HCT116 (cell line): Measurements from ENCODE around the gene ABCC1. TPM values are rescaled to one million over a fixed set of nuclear protein-coding genes. Genes with fewer than 3 reads are reported as not detected.

ENCODE experiments used
- ATAC-seq: fragments of 200-7000 bp; cut with Tn5 transposase; 2 replicates; pipeline ENCODE4 v1.9.1; 2020; ENCODE audit warnings: mild to moderate bottlenecking, moderate library complexity
- BruUV-seq: library from RNA; stranded (reverse); fragments of 400-500 nt; replicated peaks from 2 replicates; lab custom pipeline; 2021; lab: Mats Ljungman, UMichigan
- CTCF ChIA-PET: fragments of 300-600 bp; sonication (Branson Sonifier 250); formaldehyde crosslinking; loops from one replicate; lab custom pipeline; 2021; ENCODE audit warnings: antibody characterized with exemption; lab: Charles Lee
- POLR2A ChIA-PET: fragments of 300-600, 350-600 bp; sonication (Branson Sonifier 250); formaldehyde crosslinking; loops from one replicate; lab custom pipeline; 2021; ENCODE audit warnings: antibody characterized with exemption; lab: Charles Lee
- RAD21 ChIA-PET, 2 experiments: fragments of 300-600 bp; sonication (Branson Sonifier 250); formaldehyde crosslinking; loops; one replicate each; lab custom pipeline; 2023; ENCODE audit warnings: low total read pairs in 2 of 2; ENCODE audit not compliant: uncharacterized antibody in 2 of 2, unreplicated experiment in 2 of 2, low non-redundant PET in 1 of 2; lab: Charles Lee
- DNase-seq: peaks from one replicate; pipeline ENCODE4 v3.0.0-alpha.2; 2010; ENCODE audit warnings: low read depth, low spot score
- H2AFZ ChIP-seq: fragments of 200-600 bp; shearing (Covaris generic), sonication (generic); 2 replicates; pipeline ENCODE4 v1.6.1; 2017; ENCODE audit warnings: low read depth, mixed run types, mixed read lengths, antibody characterized with exemption, low read length; ENCODE audit not compliant: poor library complexity, severe bottlenecking
- H3K27ac ChIP-seq: 2 replicates; pipeline ENCODE4 v1.5.1; 2012; ENCODE audit warnings: low read depth, low read length
- H3K27me3 ChIP-seq: fragments of 200-600 bp; sonication (generic); 2 replicates; pipeline ENCODE4 v1.6.1; 2016; ENCODE audit warnings: mixed run types, low read length, mixed read lengths; ENCODE audit not compliant: insufficient read depth
- H3K36me3 ChIP-seq, 2 experiments: fragments of 200-500 bp in 1 of 2; fragments of 200-600 bp in 1 of 2; sonication (Bioruptor generic) in 1 of 2; sonication (generic) in 1 of 2; 2 replicates each; pipeline versions ENCODE4 v1.5.1 to v1.6.1; 2014 to 2016; ENCODE audit warnings: low read length in 2 of 2, inconsistent platforms in 1 of 2, mixed read lengths in 1 of 2, mixed run types in 1 of 2; ENCODE audit not compliant: insufficient read depth in 2 of 2, control insufficient read depth in 1 of 2
- H3K4me1 ChIP-seq, 2 experiments: fragments of 200-600 bp in 1 of 2; sonication (generic) in 1 of 2; 2 replicates each; pipeline versions ENCODE4 v1.5.1 to v1.6.1; 2012 to 2017; ENCODE audit warnings: low read length in 2 of 2, inconsistent platforms in 1 of 2, mild to moderate bottlenecking in 1 of 2, mixed read lengths in 1 of 2, mixed run types in 1 of 2, moderate library complexity in 1 of 2; ENCODE audit not compliant: insufficient read depth in 2 of 2, control insufficient read depth in 1 of 2
- H3K4me2 ChIP-seq: fragments of 200-600 bp; sonication (generic); 2 replicates; pipeline ENCODE4 v1.6.1; 2017; ENCODE audit warnings: mixed run types, low read length, mixed read lengths
- H3K4me3 ChIP-seq, 2 experiments: fragments of 200-600 bp in 1 of 2; sonication (generic) in 1 of 2; replicated peaks in 1 of 2; 2 replicates each; pipeline ENCODE4 v1.5.1; 2011 to 2016; ENCODE audit warnings: low read length in 2 of 2, control low read depth in 1 of 2, low read depth in 1 of 2, mild to moderate bottlenecking in 1 of 2, mixed read lengths in 1 of 2, mixed run types in 1 of 2
- H3K79me2 ChIP-seq: fragments of 200-600 bp; sonication (generic); 2 replicates; pipeline ENCODE4 v1.6.1; 2017; ENCODE audit warnings: mild to moderate bottlenecking, mixed run types, low read length, moderate library complexity, mixed read lengths; ENCODE audit not compliant: insufficient read depth
- H3K9ac ChIP-seq: fragments of 200-600 bp; sonication (generic); 2 replicates; pipeline ENCODE4 v1.6.1; 2016; ENCODE audit warnings: low read length, mixed read lengths
- H3K9me2 ChIP-seq: fragments of 200-600 bp; sonication (generic), shearing (Covaris generic); 2 replicates; pipeline ENCODE4 v1.6.1; 2017; ENCODE audit warnings: mixed run types, mild to moderate bottlenecking, moderate library complexity; ENCODE audit not compliant: insufficient read depth
- H3K9me3 ChIP-seq, 2 experiments: fragments of 200-500 bp in 1 of 2; fragments of 200-600 bp in 1 of 2; sonication (Bioruptor generic) in 1 of 2; sonication (generic) in 1 of 2; 2 replicates each; pipeline ENCODE4 v1.6.1; 2014 to 2017; ENCODE audit warnings: low read length in 2 of 2, mixed read lengths in 2 of 2, inconsistent platforms in 1 of 2, low read depth in 1 of 2, mild to moderate bottlenecking in 1 of 2, mixed run types in 1 of 2, moderate library complexity in 1 of 2; ENCODE audit not compliant: control insufficient read depth in 1 of 2, insufficient read depth in 1 of 2
- H4K20me1 ChIP-seq: fragments of 200-600 bp; sonication (generic), shearing (Covaris generic); 2 replicates; pipeline ENCODE4 v1.6.1; 2017; ENCODE audit warnings: mixed run types, mild to moderate bottlenecking, moderate library complexity; ENCODE audit not compliant: insufficient read depth
- EGR1 ChIP-seq: IDR thresholded peaks from 2 replicates; pipeline ENCODE4 v1.6.1; 2012; ENCODE audit warnings: low read depth
- ELF1 ChIP-seq: IDR thresholded peaks from 2 replicates; pipeline ENCODE4 v1.6.1; 2012; ENCODE audit warnings: low read depth, borderline replicate concordance
- EZH2 ChIP-seq: fragments of 200-600 bp; sonication (generic); IDR thresholded peaks from 2 replicates; pipeline ENCODE4 v1.6.1; 2017; ENCODE audit warnings: antibody characterized with exemption, mixed run types
- EZH2phosphoT487 ChIP-seq: fragments of 200-600 bp; IDR thresholded peaks from 2 replicates; pipeline ENCODE4 v1.6.1; 2018; ENCODE audit warnings: antibody characterized with exemption, borderline replicate concordance
- FOSL1 ChIP-seq: IDR thresholded peaks from 2 replicates; pipeline ENCODE4 v1.6.1; 2012; ENCODE audit warnings: low read depth
- JUND ChIP-seq: IDR thresholded peaks from 2 replicates; pipeline ENCODE4 v1.6.1; 2012
- POLR2A ChIP-seq: IDR thresholded peaks from 2 replicates; pipeline ENCODE4 v1.7.0; 2011; ENCODE audit warnings: borderline replicate concordance; ENCODE audit not compliant: insufficient read depth, insufficient read length; ENCODE audit errors: extremely low read depth
- POLR2AphosphoS5 ChIP-seq: IDR thresholded peaks from 2 replicates; pipeline ENCODE4 v1.6.1; 2011; ENCODE audit warnings: mild to moderate bottlenecking, low read depth, low read length, moderate library complexity
- RAD21 ChIP-seq: IDR thresholded peaks from 2 replicates; pipeline ENCODE4 v1.6.1; 2012; ENCODE audit warnings: low read depth, mild to moderate bottlenecking
- SP1 ChIP-seq: IDR thresholded peaks from 2 replicates; pipeline ENCODE4 v1.6.1; 2012; ENCODE audit warnings: low read depth
- SRF ChIP-seq: IDR thresholded peaks from 2 replicates; pipeline ENCODE4 v1.6.1; 2012; ENCODE audit warnings: low read depth
- TCF7L2 ChIP-seq: IDR thresholded peaks from 2 replicates; pipeline ENCODE4 v1.7.0; 2011; ENCODE audit warnings: borderline replicate concordance, inconsistent platforms; ENCODE audit not compliant: insufficient read depth, insufficient read length; ENCODE audit errors: extremely low read depth
- YY1 ChIP-seq: IDR thresholded peaks from 2 replicates; pipeline ENCODE4 v1.6.1; 2011; ENCODE audit warnings: low read length, low read depth, moderate library complexity, mild to moderate bottlenecking; ENCODE audit not compliant: insufficient replicate concordance; ENCODE audit errors: extremely low read depth
- ZFX ChIP-seq: fragments of 450-650 bp; IDR thresholded peaks from 2 replicates; pipeline ENCODE4 v1.6.1; 2017
- ZNF274 ChIP-seq: fragments of 200-500 bp; sonication (Bioruptor generic); IDR thresholded peaks from 2 replicates; pipeline ENCODE4 v1.6.1; 2014; ENCODE audit warnings: mild to moderate bottlenecking, low read depth, low read length, inconsistent platforms
- intact Hi-C: fragments of 100-400 bp; cut with micrococcal nuclease; formaldehyde crosslinking; loops from 2 replicates; pipeline ENCODE4 v1.10.0; 2022
- total RNA-seq: library from RNA; stranded (reverse); gene quantifications from one replicate; pipeline ENCODE4 v1.2.1, GENCODE V29; 2021; ENCODE audit not compliant: unreplicated experiment
- TF ChIP-seq, protein P1 (sequence below): IDR thresholded peaks from 2 replicates; pipeline ENCODE4 v1.6.1; 2012; ENCODE audit warnings: low read depth
- TF ChIP-seq, protein P2 (sequence below): IDR thresholded peaks from 2 replicates; pipeline ENCODE4 v1.6.1; 2012
- TF ChIP-seq, protein P3 (sequence below): IDR thresholded peaks from 2 replicates; pipeline ENCODE4 v1.6.1; 2012
- TF ChIP-seq, protein P4 (sequence below), 3 experiments: fragments of 200-600 bp in 1 of 3; sonication (generic) in 1 of 3; IDR thresholded peaks in 2 of 3; conservative IDR thresholded peaks in 1 of 3; 2 replicates each; pipeline ENCODE4 v1.5.1; 2012 to 2017; ENCODE audit warnings: low read depth in 2 of 3, low read length in 2 of 3, antibody characterized with exemption in 1 of 3, borderline replicate concordance in 1 of 3, control low read depth in 1 of 3, mild to moderate bottlenecking in 1 of 3, mixed read lengths in 1 of 3, mixed run types in 1 of 3, moderate library complexity in 1 of 3; ENCODE audit not compliant: insufficient read depth in 1 of 3
- TF ChIP-seq, protein P5 (sequence below): IDR thresholded peaks from 2 replicates; pipeline ENCODE4 v1.6.1; 2011; ENCODE audit warnings: mild to moderate bottlenecking, low read length, moderate library complexity; ENCODE audit not compliant: insufficient replicate concordance; ENCODE audit errors: extremely low read depth

Gene ABCC1
- total RNA-seq, 1 experiment from 2014 or later: 61.9 TPM

DNA sequence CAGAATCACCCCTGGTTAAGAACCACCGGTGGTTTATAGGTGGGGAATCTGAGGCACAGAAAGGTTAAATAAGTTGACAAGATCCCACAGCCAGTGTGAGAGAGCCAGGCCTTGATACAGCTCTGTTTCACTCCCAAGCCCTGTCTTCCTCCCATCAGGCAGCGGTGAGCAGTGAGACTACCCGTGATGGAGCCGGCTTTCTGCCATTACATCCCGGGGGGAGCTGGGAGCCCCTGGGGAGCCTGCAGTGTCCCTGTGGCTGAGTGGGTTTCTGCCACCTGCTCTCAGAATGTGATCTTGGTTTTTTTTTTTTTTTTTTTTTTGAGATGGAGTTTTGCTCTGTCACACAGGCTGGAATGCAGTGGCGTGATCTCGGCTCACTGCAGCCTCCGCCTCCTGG lies 66.4 kb downstream of the ABCC1 start:
- BruUV-seq: no TSS peak
- H3K27me3 ChIP-seq: no peaks in the 10 kb centered on the region
- H3K9me2 ChIP-seq: no peaks in the 10 kb centered on the region
- H3K9me3 ChIP-seq: no peaks in the 10 kb centered on the region
- H3K9ac ChIP-seq: no peak overlapping the region
- DNase-seq (no peak), ATAC-seq (no peak)
- peaks cover 8 to 12% of the 10 kb centered on the region in 2 experiments; a peak in 3 of 4 replicates for H3K36me3 ChIP-seq
- no peak overlapping the region for H2AFZ ChIP-seq
- POLR2A ChIA-PET: no interaction called here
- CTCF ChIA-PET: no interaction called here
- peaks cover 24% of the 10 kb centered on the region; the same call in 1 of the 2 replicates for H3K79me2 ChIP-seq
- no peak overlapping the region for H3K27ac ChIP-seq
- no peak overlapping the region for H3K4me3 ChIP-seq
- no peak overlapping the region for H3K4me2 ChIP-seq
- H3K4me1 ChIP-seq: peaks cover 25 to 41% of the 10 kb centered on the region in 2 experiments
- TF ChIP-seq YY1 (no peak), SP1 (no peak), ELF1 (no peak), SRF (no peak), RAD21 (no peak), EZH2 (no peak), POLR2A (no peak), FOSL1 (no peak), EGR1 (no peak), ZFX (no peak), EZH2phosphoT487 (no peak), JUND (no peak), POLR2AphosphoS5 (no peak), TCF7L2 (no peak), ZNF274 (no peak)
- TF ChIP-seq, protein P1, sequence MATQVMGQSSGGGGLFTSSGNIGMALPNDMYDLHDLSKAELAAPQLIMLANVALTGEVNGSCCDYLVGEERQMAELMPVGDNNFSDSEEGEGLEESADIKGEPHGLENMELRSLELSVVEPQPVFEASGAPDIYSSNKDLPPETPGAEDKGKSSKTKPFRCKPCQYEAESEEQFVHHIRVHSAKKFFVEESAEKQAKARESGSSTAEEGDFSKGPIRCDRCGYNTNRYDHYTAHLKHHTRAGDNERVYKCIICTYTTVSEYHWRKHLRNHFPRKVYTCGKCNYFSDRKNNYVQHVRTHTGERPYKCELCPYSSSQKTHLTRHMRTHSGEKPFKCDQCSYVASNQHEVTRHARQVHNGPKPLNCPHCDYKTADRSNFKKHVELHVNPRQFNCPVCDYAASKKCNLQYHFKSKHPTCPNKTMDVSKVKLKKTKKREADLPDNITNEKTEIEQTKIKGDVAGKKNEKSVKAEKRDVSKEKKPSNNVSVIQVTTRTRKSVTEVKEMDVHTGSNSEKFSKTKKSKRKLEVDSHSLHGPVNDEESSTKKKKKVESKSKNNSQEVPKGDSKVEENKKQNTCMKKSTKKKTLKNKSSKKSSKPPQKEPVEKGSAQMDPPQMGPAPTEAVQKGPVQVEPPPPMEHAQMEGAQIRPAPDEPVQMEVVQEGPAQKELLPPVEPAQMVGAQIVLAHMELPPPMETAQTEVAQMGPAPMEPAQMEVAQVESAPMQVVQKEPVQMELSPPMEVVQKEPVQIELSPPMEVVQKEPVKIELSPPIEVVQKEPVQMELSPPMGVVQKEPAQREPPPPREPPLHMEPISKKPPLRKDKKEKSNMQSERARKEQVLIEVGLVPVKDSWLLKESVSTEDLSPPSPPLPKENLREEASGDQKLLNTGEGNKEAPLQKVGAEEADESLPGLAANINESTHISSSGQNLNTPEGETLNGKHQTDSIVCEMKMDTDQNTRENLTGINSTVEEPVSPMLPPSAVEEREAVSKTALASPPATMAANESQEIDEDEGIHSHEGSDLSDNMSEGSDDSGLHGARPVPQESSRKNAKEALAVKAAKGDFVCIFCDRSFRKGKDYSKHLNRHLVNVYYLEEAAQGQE: no peak
- TF ChIP-seq, protein P2, sequence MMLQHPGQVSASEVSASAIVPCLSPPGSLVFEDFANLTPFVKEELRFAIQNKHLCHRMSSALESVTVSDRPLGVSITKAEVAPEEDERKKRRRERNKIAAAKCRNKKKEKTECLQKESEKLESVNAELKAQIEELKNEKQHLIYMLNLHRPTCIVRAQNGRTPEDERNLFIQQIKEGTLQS: no peak
- TF ChIP-seq, protein P3, sequence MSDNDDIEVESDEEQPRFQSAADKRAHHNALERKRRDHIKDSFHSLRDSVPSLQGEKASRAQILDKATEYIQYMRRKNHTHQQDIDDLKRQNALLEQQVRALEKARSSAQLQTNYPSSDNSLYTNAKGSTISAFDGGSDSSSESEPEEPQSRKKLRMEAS: no peak
- TF ChIP-seq, protein P4, sequence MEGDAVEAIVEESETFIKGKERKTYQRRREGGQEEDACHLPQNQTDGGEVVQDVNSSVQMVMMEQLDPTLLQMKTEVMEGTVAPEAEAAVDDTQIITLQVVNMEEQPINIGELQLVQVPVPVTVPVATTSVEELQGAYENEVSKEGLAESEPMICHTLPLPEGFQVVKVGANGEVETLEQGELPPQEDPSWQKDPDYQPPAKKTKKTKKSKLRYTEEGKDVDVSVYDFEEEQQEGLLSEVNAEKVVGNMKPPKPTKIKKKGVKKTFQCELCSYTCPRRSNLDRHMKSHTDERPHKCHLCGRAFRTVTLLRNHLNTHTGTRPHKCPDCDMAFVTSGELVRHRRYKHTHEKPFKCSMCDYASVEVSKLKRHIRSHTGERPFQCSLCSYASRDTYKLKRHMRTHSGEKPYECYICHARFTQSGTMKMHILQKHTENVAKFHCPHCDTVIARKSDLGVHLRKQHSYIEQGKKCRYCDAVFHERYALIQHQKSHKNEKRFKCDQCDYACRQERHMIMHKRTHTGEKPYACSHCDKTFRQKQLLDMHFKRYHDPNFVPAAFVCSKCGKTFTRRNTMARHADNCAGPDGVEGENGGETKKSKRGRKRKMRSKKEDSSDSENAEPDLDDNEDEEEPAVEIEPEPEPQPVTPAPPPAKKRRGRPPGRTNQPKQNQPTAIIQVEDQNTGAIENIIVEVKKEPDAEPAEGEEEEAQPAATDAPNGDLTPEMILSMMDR (IDR thresholded peaks at IDR 0.05 in 2 of 3, conservative IDR thresholded peaks at IDR 0.05 in 1 of 3; ENCODE audit: borderline replicate concordance in 1 of 3, insufficient read depth in 1 of 3, low read depth in 2 of 3, low read length in 2 of 3): no peak
- TF ChIP-seq, protein P5, sequence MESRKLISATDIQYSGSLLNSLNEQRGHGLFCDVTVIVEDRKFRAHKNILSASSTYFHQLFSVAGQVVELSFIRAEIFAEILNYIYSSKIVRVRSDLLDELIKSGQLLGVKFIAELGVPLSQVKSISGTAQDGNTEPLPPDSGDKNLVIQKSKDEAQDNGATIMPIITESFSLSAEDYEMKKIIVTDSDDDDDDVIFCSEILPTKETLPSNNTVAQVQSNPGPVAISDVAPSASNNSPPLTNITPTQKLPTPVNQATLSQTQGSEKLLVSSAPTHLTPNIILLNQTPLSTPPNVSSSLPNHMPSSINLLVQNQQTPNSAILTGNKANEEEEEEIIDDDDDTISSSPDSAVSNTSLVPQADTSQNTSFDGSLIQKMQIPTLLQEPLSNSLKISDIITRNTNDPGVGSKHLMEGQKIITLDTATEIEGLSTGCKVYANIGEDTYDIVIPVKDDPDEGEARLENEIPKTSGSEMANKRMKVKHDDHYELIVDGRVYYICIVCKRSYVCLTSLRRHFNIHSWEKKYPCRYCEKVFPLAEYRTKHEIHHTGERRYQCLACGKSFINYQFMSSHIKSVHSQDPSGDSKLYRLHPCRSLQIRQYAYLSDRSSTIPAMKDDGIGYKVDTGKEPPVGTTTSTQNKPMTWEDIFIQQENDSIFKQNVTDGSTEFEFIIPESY: no peak
- H4K20me1 ChIP-seq: no peaks in the 10 kb centered on the region
- RAD21 ChIA-PET: no interaction called here
- intact Hi-C loops: no loop called here
